Measurements from ENCODE around the gene TTC23.
A peak's percentile ranks its signal among the peaks of the same experiment; 100 is the strongest.
"Not testable (repeated sequence)": the region's sequence is repeated elsewhere in the genome, so short reads cannot be mapped to it uniquely, and the experiment has no call there.

The TTC23 gene

GRCh38 chr15:99248000-99248715, 1.2 kb downstream of the TTC23 start:
- DNase-seq, result no peak

GRCh38 chr15:99247062-99247461, 2.3 kb downstream of the TTC23 start:
- DNase-seq, result no peak

GRCh38 chr15:99244306-99244705, 5.1 kb downstream of the TTC23 start:
- no peak for DNase-seq

- no peak for DNase-seq
These were observed 7.6 kb downstream of the TTC23 start for GRCh38 chr15:99241752-99242151.

GRCh38 chr15:99239545-99240198, 9.7 kb downstream of the TTC23 start:
- no peak for DNase-seq

- no peak for DNase-seq
These were observed 10.5 kb downstream of the TTC23 start for GRCh38 chr15:99238849-99239248.

GRCh38 chr15:99234160-99234559, 15.2 kb downstream of the TTC23 start:
- not testable (repeated sequence) for DNase-seq

- DNase-seq, result no peak
These were observed 16.6 kb downstream of the TTC23 start for GRCh38 chr15:99232740-99233139.

GRCh38 chr15:99230867-99231266, 18.5 kb downstream of the TTC23 start:
- DNase-seq, result no peak

GRCh38 chr15:99228120-99228770, 21.1 kb downstream of the TTC23 start:
- DNase-seq, result no peak

GRCh38 chr15:99226802-99227201, 22.6 kb downstream of the TTC23 start:
- no peak for DNase-seq

GRCh38 chr15:99224372-99225214, 24.8 kb downstream of the TTC23 start:
- no peak for DNase-seq

GRCh38 chr15:99213187-99213811, 36.1 kb downstream of the TTC23 start:
- peak; percentile 59 for DNase-seq

GRCh38 chr15:99212406-99212805, 37.0 kb downstream of the TTC23 start:
- no peak for DNase-seq

- no peak for DNase-seq
These were observed 37.5 kb downstream of the TTC23 start for GRCh38 chr15:99211926-99212325.

- DNase-seq, result no peak
These were observed 39.0 kb downstream of the TTC23 start for GRCh38 chr15:99210334-99210733.

- no peak for DNase-seq
These were observed 40.1 kb downstream of the TTC23 start for GRCh38 chr15:99209326-99209725.

- DNase-seq, result no peak
These were observed 41.7 kb downstream of the TTC23 start for GRCh38 chr15:99207672-99208071.

- no peak for DNase-seq
These were observed 47.2 kb downstream of the TTC23 start for GRCh38 chr15:99202176-99202552.

GRCh38 chr15:99201408-99202175, 47.8 kb downstream of the TTC23 start:
- DNase-seq, result no peak

GRCh38 chr15:99197856-99198255, 51.5 kb downstream of the TTC23 start:
- no peak for DNase-seq

GRCh38 chr15:99192181-99192580, 57.2 kb downstream of the TTC23 start:
- not testable (repeated sequence) for DNase-seq

Measured in activated naive CD4-positive, alpha-beta T cell treated with anti-CD3 and anti-CD28 coated beads, Interleukin-2, amount 50 U/mL, for 16 hours (primary cell).